GM20000 (cell line): ENCODE measurements around the gene KSR2.
"Not testable (repeated sequence)": the region's sequence is repeated elsewhere in the genome, so short reads cannot be mapped to it uniquely, and the experiment has no call there.

ENCODE experiments used
- DNase-seq: peaks from one replicate; pipeline ENCODE4 v3.0.0; 2012; ENCODE audit warnings: low spot score
- TF ChIP-seq, protein P1 (sequence below): IDR thresholded peaks from 2 replicates; pipeline ENCODE4 v1.5.1; 2012; ENCODE audit warnings: mild to moderate bottlenecking, control low read depth; ENCODE audit errors: extremely low read depth, missing control alignments

KSR2 gene

GRCh38 chr12:117869551-117869950 lies 99.2 kb downstream of the KSR2 start:
- DNase-seq: no peak
- TF ChIP-seq, protein P1, sequence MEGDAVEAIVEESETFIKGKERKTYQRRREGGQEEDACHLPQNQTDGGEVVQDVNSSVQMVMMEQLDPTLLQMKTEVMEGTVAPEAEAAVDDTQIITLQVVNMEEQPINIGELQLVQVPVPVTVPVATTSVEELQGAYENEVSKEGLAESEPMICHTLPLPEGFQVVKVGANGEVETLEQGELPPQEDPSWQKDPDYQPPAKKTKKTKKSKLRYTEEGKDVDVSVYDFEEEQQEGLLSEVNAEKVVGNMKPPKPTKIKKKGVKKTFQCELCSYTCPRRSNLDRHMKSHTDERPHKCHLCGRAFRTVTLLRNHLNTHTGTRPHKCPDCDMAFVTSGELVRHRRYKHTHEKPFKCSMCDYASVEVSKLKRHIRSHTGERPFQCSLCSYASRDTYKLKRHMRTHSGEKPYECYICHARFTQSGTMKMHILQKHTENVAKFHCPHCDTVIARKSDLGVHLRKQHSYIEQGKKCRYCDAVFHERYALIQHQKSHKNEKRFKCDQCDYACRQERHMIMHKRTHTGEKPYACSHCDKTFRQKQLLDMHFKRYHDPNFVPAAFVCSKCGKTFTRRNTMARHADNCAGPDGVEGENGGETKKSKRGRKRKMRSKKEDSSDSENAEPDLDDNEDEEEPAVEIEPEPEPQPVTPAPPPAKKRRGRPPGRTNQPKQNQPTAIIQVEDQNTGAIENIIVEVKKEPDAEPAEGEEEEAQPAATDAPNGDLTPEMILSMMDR: no peak

- TF ChIP-seq, protein P1: no peak
These were observed 101.4 kb downstream of the KSR2 start for GRCh38 chr12:117867348-117867747.

DNA sequence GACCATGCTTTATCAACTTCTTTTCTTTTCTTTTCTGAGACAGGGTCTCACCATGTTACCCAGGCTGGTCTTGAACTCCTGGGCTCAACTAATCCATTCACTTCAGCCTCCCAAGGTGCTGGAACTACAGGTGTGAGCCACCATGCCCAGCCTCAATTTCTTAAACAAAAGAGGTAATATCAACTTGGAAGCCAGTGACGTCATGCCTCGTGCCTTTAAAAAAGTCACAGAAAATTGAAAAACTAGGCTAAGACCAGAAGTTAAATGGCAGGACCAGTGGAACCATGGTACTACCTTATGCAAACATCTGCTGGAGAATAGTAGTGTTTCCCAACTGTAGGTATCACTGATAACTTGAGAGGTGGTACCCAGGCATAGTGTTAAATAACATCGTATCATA lies 103.3 kb downstream of the KSR2 start:
- DNase-seq: no peak
- TF ChIP-seq, protein P1: no peak

More at GRCh38 chr12:117867348-117867747, 101.4 kb downstream of the KSR2 start:
- DNase-seq: no peak

- DNase-seq: no peak
- TF ChIP-seq, protein P1: no peak
These were observed 105.6 kb downstream of the KSR2 start for GRCh38 chr12:117863002-117863709.

DNA sequence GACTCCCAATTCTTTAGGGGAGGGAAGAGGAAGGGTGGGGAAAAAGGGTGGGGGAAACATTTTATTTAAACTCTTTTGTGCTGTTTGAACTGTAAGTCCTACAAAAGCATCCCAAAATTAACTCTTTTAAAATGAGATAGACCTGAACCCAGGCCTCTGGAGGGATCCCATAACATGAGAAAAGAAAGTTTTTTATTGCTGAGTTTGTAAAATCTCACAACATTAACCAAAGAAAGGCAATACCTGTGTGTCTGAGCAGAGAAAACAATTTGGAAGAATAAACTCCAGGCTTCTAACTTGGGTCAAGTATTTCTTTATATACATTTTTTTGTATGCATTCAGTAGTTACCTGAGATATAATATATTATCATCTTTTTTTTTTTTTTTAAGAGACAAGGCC lies 107.1 kb downstream of the KSR2 start:
- DNase-seq: no peak
- TF ChIP-seq, protein P1: no peak

- not testable (repeated sequence) for DNase-seq
These were observed 108.0 kb downstream of the KSR2 start for GRCh38 chr12:117860787-117861290.

GRCh38 chr12:117860111-117860510 lies 108.7 kb downstream of the KSR2 start:
- TF ChIP-seq, protein P1: no peak
- DNase-seq: no peak
